ENCODE data around the gene ACTL9. TPM values are rescaled to one million over a fixed set of nuclear protein-coding genes. Genes with fewer than 3 reads are reported as not detected.

The ACTL9 gene
- total RNA-seq, 2 donors from 2014 or later, result not detected

DNA sequence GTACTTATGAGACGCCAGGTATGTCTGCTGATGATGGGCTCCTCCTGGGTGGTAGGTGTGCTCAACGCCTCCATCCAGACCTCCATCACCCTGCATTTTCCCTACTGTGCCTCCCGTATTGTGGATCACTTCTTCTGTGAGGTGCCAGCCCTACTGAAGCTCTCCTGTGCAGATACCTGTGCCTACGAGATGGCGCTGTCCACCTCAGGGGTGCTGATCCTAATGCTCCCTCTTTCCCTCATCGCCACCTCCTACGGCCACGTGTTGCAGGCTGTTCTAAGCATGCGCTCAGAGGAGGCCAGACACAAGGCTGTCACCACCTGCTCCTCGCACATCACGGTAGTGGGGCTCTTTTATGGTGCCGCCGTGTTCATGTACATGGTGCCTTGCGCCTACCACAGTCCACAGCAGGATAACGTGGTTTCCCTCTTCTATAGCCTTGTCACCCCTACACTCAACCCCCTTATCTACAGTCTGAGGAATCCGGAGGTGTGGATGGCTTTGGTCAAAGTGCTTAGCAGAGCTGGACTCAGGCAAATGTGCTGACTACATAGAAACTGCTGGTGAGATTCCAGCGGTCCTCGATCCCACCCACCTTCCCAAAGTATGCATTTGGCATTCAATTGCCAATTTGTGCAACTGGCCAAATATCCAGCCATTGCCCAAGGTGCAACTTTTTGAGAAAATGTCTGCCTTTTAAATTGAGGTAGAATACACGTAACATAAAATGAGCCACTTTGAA is 33.0 kb upstream of the ACTL9 start:
- Mint-ChIP-seq H3K4me1 (no peaks in the 10 kb centered on the region), H3K27me3 (ENCODE audit: insufficient read depth) (no peaks in the 10 kb centered on the region), H3K4me3 (no peak overlapping the region), H3K9me3 (peaks cover 87% of the 10 kb centered on the region), H3K27ac (no peak overlapping the region), H3K36me3 (ENCODE audit: low read depth) (no peaks in the 10 kb centered on the region)
- peak; percentile 54 for DNase-seq
- peaks cover 27% of the 10 kb centered on the region for H3K9me3 ChIP-seq (ENCODE audit: control insufficient read depth, low read length)
- no peaks in the 10 kb centered on the region for H3K36me3 ChIP-seq (ENCODE audit: control insufficient read depth, insufficient read depth, low read length)
- H3K4me1 ChIP-seq (ENCODE audit: control insufficient read depth, insufficient read depth, low read length), result no peaks in the 10 kb centered on the region
- no peak overlapping the region for H3K4me3 ChIP-seq (ENCODE audit: low read length)
- no peak for TF ChIP-seq CTCF (conservative IDR thresholded peaks at IDR 0.05)
- no peak overlapping the region for H3K9ac ChIP-seq (ENCODE audit: extremely low read depth, low read length, poor library complexity, severe bottlenecking)
- H3K27ac ChIP-seq (ENCODE audit: low read depth, low read length), result no peak overlapping the region
- H3K27me3 ChIP-seq (ENCODE audit: control insufficient read depth, insufficient read depth, low read length, poor library complexity, severe bottlenecking), result no peaks in the 10 kb centered on the region
- WGBS, 2 experiments (ENCODE audit: insufficient coverage in 1 of 2, insufficient read length in 1 of 2), result 73 to 80% methylated on average over 18 to 19 of the region's 19 CpGs

DNA sequence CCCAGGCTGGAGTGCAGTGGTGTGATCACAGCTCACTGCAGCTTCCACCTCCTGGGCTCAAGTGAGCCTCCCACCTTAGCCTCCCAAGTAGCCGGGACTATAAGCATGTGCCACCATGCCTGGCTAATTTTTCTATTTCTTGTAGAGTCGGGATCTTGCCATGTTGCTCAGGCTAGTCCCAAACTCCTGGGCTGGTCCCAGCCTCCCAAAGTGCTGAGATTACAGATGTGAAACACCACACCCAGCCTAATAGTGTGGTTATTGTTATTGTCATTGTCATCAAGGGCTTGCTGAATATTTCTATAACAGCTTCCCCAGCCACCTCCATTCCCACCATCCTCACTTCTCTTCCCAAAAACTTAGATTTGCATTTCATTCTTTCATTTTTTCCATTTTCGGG is 25.7 kb upstream of the ACTL9 start:
- peaks cover 41% of the 10 kb centered on the region for H3K9me3 ChIP-seq (ENCODE audit: control insufficient read depth, low read length)
- H3K36me3 Mint-ChIP-seq (ENCODE audit: low read depth), result no peaks in the 10 kb centered on the region
- H3K27ac Mint-ChIP-seq, result no peak overlapping the region
- H3K4me3 ChIP-seq (ENCODE audit: low read length), result no peak overlapping the region
- no peak for DNase-seq
- no peak overlapping the region for H3K27ac ChIP-seq (ENCODE audit: low read depth, low read length)
- H3K27me3 Mint-ChIP-seq (ENCODE audit: insufficient read depth), result no peaks in the 10 kb centered on the region
- peaks cover 93% of the 10 kb centered on the region for H3K9me3 Mint-ChIP-seq
- WGBS, 2 experiments (ENCODE audit: insufficient coverage in 1 of 2, insufficient read length in 1 of 2), result 65 to 70% methylated on average over 2 to 3 of the region's 3 CpGs
- H3K4me1 ChIP-seq (ENCODE audit: control insufficient read depth, insufficient read depth, low read length), result no peaks in the 10 kb centered on the region
- no peaks in the 10 kb centered on the region for H3K36me3 ChIP-seq (ENCODE audit: control insufficient read depth, insufficient read depth, low read length)
- TF ChIP-seq CTCF (conservative IDR thresholded peaks at IDR 0.05), result no peak
- no peak overlapping the region for H3K9ac ChIP-seq (ENCODE audit: extremely low read depth, low read length, poor library complexity, severe bottlenecking)
- H3K4me1 Mint-ChIP-seq, result no peaks in the 10 kb centered on the region
- H3K4me3 Mint-ChIP-seq, result no peak overlapping the region
- no peaks in the 10 kb centered on the region for H3K27me3 ChIP-seq (ENCODE audit: control insufficient read depth, insufficient read depth, low read length, poor library complexity, severe bottlenecking)

GRCh38 chr19:8722032-8722431 is 23.4 kb upstream of the ACTL9 start:
- WGBS, 2 experiments (ENCODE audit: insufficient coverage in 1 of 2, insufficient read length in 1 of 2), result 19 to 40% methylated on average over 1 to 2 of the region's 2 CpGs
- Mint-ChIP-seq H3K4me1 (no peaks in the 10 kb centered on the region), H3K27me3 (ENCODE audit: insufficient read depth) (no peaks in the 10 kb centered on the region), H3K9me3 (peaks cover 88% of the 10 kb centered on the region), H3K36me3 (ENCODE audit: low read depth) (no peaks in the 10 kb centered on the region), H3K27ac (no peak overlapping the region), H3K4me3 (no peak overlapping the region)
- Histone ChIP-seq H3K9ac (ENCODE audit: extremely low read depth, low read length, poor library complexity, severe bottlenecking) (no peak overlapping the region), H3K4me3 (ENCODE audit: low read length) (no peak overlapping the region), H3K27ac (ENCODE audit: low read depth, low read length) (no peak overlapping the region), H3K4me1 (ENCODE audit: control insufficient read depth, insufficient read depth, low read length) (no peaks in the 10 kb centered on the region), H3K9me3 (ENCODE audit: control insufficient read depth, low read length) (peaks cover 48% of the 10 kb centered on the region), H3K36me3 (ENCODE audit: control insufficient read depth, insufficient read depth, low read length) (no peaks in the 10 kb centered on the region), H3K27me3 (ENCODE audit: control insufficient read depth, insufficient read depth, low read length, poor library complexity, severe bottlenecking) (no peaks in the 10 kb centered on the region)
- no peak for TF ChIP-seq CTCF (conservative IDR thresholded peaks at IDR 0.05)
- DNase-seq, result no peak

All from endodermal cell (in vitro differentiated cells).